Measurements from ENCODE around the gene JSRP1.

GRCh38 chr19:2277138-2277537 is 20.9 kb upstream of the JSRP1 start:
- no peak for TF ChIP-seq PKNOX1 (IDR thresholded peaks at IDR 0.05)
- no peak for TF ChIP-seq SUZ12 (IDR thresholded peaks at IDR 0.05)
- no peak for TF ChIP-seq FOXK2 (IDR thresholded peaks at IDR 0.05)
- no peak for TF ChIP-seq ZNF384 (IDR thresholded peaks at IDR 0.05)
- TF ChIP-seq SP1 (IDR thresholded peaks at IDR 0.05): no peak
- TF ChIP-seq ELF4 (IDR thresholded peaks at IDR 0.05): no peak
- no peak for TF ChIP-seq NFRKB (IDR thresholded peaks at IDR 0.05)
- no peak for TF ChIP-seq BHLHE40 (IDR thresholded peaks at IDR 0.05; ENCODE audit: borderline replicate concordance)
- TF ChIP-seq FOXA1 (IDR thresholded peaks at IDR 0.05): no peak
- TF ChIP-seq HDGF (IDR thresholded peaks at IDR 0.05; ENCODE audit: borderline replicate concordance): no peak
- TF ChIP-seq ARNT (IDR thresholded peaks at IDR 0.05): no peak
- TF ChIP-seq FOXM1 (IDR thresholded peaks at IDR 0.05; ENCODE audit: borderline replicate concordance): no peak

Data from HEK293T (cell line).